Right lobe of liver (tissue), 4 donors: ENCODE results near the gene PCED1B.

Experiments used
- CTCF ChIP-seq, 4 donors: fragments of 200-600 bp in 3 of 4; fragments of 450-650 bp in 1 of 4; IDR thresholded peaks; one replicate each; pipeline versions ENCODE4 v1.5.1 to v1.8.0; 2016 to 2022; ENCODE audit warnings: antibody characterized with exemption in 4 of 4, mild to moderate bottlenecking in 2 of 4
- POLR2A ChIP-seq: fragments of 450-650 bp; IDR thresholded peaks from one replicate; pipeline ENCODE4 v1.6.1; 2017; ENCODE audit warnings: antibody characterized with exemption, mild to moderate bottlenecking
- donor health status: DM: no; HTN: no; CAD: no.
- donor health status: DM: no; HTN: no; CAD: no.
- donor health status: DM: no; HTN: yes; CAD: no.

- no peak for TF ChIP-seq CTCF (IDR thresholded peaks at IDR 0.05)
- no peak for TF ChIP-seq POLR2A
Measured at GRCh38 chr12:47235258-47236040, 156.0 kb downstream of the PCED1B start.
